ENCODE results near the gene NRXN3.

Gene NRXN3

DNA sequence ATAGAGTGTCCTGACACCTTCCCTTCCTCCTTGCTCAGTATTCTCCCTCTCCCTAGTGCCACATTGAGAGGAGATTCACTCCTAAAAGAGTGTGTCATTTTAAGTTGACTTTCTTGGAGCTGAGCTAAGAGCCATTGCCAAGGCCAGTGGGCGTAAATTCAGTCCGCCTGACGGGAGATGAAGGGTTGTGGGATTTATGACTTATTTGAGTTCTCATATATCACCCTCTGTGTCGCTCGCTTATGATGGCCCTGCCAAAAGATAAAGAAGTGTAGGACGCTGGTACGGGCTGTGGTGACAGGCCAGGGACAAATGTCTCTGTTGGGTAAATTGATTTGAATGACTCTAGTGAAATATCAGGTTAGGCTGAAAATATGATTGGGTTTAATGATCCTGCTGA lies 867.4 kb downstream of the NRXN3 start:
- DNase-seq (ENCODE audit: low read depth), result no peak

DNA sequence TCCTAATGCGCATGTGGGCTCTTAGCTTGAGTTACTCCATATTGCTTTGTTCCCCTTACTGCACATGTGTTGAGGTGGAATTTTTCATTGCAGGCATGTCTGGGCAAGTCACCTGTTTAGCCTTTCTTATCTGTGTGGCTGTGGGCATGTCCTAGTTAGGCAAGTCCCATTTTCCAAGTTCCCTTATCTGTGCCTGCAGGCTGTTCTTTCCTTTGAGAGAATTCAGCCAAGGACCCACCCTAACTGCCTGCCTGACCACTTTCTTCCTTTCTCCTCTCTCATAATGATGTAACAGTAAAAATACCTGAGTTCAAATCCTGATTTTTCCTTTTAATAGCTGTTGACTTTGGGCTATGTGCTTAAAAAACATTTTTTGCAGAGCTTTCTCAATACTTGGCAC lies 870.6 kb downstream of the NRXN3 start:
- no peak overlapping the region for H3K4me3 ChIP-seq (ENCODE audit: low read depth, low read length)
- TF ChIP-seq, protein P1, sequence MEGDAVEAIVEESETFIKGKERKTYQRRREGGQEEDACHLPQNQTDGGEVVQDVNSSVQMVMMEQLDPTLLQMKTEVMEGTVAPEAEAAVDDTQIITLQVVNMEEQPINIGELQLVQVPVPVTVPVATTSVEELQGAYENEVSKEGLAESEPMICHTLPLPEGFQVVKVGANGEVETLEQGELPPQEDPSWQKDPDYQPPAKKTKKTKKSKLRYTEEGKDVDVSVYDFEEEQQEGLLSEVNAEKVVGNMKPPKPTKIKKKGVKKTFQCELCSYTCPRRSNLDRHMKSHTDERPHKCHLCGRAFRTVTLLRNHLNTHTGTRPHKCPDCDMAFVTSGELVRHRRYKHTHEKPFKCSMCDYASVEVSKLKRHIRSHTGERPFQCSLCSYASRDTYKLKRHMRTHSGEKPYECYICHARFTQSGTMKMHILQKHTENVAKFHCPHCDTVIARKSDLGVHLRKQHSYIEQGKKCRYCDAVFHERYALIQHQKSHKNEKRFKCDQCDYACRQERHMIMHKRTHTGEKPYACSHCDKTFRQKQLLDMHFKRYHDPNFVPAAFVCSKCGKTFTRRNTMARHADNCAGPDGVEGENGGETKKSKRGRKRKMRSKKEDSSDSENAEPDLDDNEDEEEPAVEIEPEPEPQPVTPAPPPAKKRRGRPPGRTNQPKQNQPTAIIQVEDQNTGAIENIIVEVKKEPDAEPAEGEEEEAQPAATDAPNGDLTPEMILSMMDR (IDR thresholded peaks at IDR 0.05; ENCODE audit: low read depth, low read length, missing control alignments), result no peak
- DNase-seq (ENCODE audit: low read depth), result no peak

More for the DNA sequence above, 867.4 kb downstream of the NRXN3 start:
- no peak overlapping the region for H3K4me3 ChIP-seq (ENCODE audit: low read depth, low read length)
- TF ChIP-seq, protein P1 (IDR thresholded peaks at IDR 0.05; ENCODE audit: low read depth, low read length, missing control alignments), result no peak

DNA sequence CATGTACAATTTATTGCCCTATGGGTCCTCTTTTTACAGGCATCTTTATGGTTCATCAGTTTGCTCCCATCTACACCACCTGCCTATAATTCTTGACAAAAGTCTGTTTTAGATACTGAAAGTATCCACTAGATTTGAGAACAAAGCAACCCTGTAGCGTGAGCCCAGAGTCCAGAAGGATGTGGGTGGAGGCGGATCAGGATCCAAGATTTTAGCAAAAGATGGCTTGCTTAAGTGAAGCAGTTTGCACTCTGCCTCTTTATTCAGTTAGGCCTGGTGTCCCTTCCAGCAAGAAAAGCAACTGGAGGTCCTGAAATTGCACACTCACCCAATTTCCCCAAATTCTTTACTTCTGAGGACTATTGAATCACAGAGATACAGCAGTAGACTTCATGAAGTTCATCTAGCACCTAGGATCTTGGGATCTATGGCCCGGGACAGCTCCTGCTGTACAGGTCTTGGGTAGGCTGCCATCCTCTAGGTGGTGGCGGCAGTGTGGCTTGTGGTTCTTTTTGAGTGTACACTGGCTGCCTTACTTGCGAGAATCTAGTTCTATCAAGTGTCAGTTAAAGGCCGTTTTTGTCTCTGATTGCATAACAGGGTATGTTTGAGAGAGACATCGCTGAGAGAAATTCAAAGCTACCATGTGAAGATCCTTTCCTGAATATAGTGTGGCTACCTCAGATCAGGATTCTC lies 873.2 kb downstream of the NRXN3 start:
- DNase-seq (ENCODE audit: low read depth), result no peak
- TF ChIP-seq, protein P1 (IDR thresholded peaks at IDR 0.05; ENCODE audit: low read depth, low read length, missing control alignments), result no peak
- H3K4me3 ChIP-seq (ENCODE audit: low read depth, low read length), result no peak overlapping the region

DNA sequence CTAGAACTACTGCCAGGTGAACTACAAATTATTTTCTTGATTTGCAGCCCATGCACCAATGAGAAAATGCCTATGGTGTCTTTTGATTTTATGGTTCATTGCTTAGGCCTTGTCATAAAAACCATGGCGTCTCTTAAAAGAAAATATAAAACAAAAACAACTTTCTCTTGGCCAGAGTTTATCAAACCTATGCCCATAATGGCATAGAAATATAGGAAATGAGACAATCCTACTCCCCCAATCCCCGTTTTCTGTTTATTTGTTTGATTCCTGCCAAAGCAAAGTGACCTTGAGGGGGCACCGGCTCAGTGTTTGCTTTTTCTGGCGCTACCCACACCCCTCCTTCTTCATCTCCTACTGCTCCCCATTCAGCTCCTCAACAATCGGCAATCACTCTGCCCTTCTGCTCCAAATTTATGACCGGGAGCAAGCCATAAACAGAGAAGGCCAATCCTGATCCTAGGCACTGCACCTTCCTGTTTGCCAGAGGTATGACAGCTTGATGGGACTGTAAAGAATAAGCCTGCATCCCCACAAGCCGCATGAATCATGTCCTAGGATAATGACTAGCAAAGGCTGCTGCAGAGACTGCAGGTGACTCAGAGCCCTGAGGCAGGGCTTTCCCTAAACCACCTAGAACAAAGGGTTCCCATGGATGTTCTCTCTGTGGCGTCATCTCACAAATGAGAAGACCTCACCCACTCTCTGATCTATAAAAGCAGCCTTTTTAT lies 874.9 kb downstream of the NRXN3 start:
- no peak for DNase-seq (ENCODE audit: low read depth)
- no peak overlapping the region for H3K4me3 ChIP-seq (ENCODE audit: low read depth, low read length)
- TF ChIP-seq, protein P1 (IDR thresholded peaks at IDR 0.05; ENCODE audit: low read depth, low read length, missing control alignments), result no peak

DNA sequence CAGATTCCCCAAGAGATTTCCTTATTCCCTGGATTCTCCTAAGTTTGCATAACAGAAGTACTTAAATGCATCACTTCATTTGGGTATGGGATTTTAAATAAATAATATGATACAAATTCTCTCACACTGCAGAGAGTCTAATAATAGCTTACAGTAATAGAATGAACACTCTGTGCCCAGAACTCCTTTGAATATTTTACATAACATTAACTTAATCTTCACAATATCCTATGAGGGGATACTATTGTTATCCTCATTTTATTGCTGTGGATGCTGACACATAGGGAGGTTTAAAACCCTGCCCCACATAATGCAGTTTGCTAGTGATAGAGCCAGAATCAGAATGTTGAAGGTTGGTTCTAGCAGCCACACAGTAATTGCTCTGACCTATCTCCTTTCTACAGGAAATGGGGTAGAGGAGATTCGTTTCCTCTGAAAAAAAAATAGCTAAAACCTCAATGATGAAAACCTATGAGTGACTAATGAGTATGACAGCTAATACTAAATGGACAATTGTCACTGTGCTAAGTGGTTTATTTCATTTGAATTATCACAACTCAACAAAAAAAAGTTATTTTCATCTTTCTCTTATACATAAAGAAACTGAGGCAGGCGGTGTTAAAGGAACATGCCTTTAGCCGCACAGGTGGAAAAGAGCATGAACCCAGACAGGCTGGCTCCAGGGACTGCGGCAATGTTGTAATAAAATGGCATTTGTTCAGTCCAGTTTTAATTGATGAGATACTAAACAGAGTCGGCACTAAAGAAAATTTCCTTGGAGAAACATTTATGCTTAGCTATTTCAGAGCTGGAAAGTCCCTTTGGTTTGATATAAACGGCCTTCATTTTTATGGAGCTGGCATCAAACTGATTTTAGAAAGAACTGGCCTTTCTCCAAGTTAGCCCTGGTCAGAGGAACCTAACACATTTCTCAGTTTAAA lies 880.9 kb downstream of the NRXN3 start:
- no peak overlapping the region for H3K4me3 ChIP-seq (ENCODE audit: low read depth, low read length)
- TF ChIP-seq, protein P1 (IDR thresholded peaks at IDR 0.05; ENCODE audit: low read depth, low read length, missing control alignments), result no peak
- DNase-seq (ENCODE audit: low read depth), result no peak

DNA sequence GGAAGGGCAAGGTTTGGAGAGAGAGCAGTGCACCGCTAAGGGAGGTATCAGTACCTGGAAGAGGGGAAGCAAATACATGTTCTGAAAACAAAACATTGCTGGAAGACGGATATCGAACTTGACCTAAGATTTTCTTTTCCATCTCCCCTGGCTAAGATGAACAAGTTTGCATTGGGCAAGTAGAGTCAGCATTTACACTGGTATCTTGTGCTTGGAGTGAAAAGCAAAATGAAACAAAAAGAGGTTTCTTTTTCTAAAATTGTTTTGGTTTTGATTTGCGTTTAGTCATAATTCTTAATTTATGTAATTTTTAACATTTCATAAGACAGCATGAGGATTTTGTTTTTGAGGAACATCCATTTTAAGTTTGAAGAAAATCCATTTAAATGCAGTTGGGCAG lies 881.6 kb downstream of the NRXN3 start:
- no peak for DNase-seq (ENCODE audit: low read depth)
- TF ChIP-seq, protein P1 (IDR thresholded peaks at IDR 0.05; ENCODE audit: low read depth, low read length, missing control alignments), result no peak
- H3K4me3 ChIP-seq (ENCODE audit: low read depth, low read length), result no peak overlapping the region
